HepG2 (cell line): ENCODE measurements around the gene METTL4. TPM values are rescaled to one million over a fixed set of nuclear protein-coding genes. Genes with fewer than 3 reads are reported as not detected.

Source experiments
- AKNA ChIP-seq: sonication (generic); formaldehyde crosslinking; IDR thresholded peaks from 2 replicates; pipeline ENCODE4 v1.4.0; 2020; ENCODE audit warnings: missing genetic modification reagents, borderline replicate concordance
- E2F5 ChIP-seq: sonication (generic); formaldehyde crosslinking; conservative IDR thresholded peaks from 2 replicates; pipeline ENCODE4 v1.4.0; 2020; ENCODE audit warnings: missing genetic modification reagents
- EZH2 ChIP-seq: conservative IDR thresholded peaks from 2 replicates; pipeline ENCODE4 v1.6.1; 2012; ENCODE audit warnings: mild to moderate bottlenecking, low read depth, low read length, moderate library complexity
- HOXA3 ChIP-seq: sonication (generic); formaldehyde crosslinking; IDR thresholded peaks from 2 replicates; pipeline ENCODE4 v1.5.0; 2020; ENCODE audit warnings: missing genetic modification reagents
- KLF13 ChIP-seq: sonication (generic); formaldehyde crosslinking; IDR thresholded peaks from 2 replicates; pipeline ENCODE4 v1.4.0; 2020; ENCODE audit warnings: mild to moderate bottlenecking, missing genetic modification reagents
- KMT2B ChIP-seq: IDR thresholded peaks from 2 replicates; pipeline ENCODE4 v1.6.1; 2016; ENCODE audit warnings: missing genetic modification reagents, missing compliant biosample characterization
- NBN ChIP-seq: fragments of 450-650 bp; conservative IDR thresholded peaks from 2 replicates; pipeline ENCODE4 v1.6.1; 2017
- NPAS2 ChIP-seq: sonication (generic); formaldehyde crosslinking; IDR thresholded peaks from 2 replicates; pipeline ENCODE4 v1.8.0; 2022; ENCODE audit warnings: mild to moderate bottlenecking, missing genetic modification reagents, borderline replicate concordance
- RXRB ChIP-seq: IDR thresholded peaks from 2 replicates; pipeline ENCODE4 v1.6.1; 2016; ENCODE audit warnings: borderline replicate concordance, missing genetic modification reagents, missing compliant biosample characterization
- SIX1 ChIP-seq: sonication (generic); formaldehyde crosslinking; IDR thresholded peaks from 2 replicates; pipeline ENCODE4 v1.4.0; 2020; ENCODE audit warnings: missing genetic modification reagents, borderline replicate concordance
- SNAPC2 ChIP-seq: sonication (generic); formaldehyde crosslinking; IDR thresholded peaks from 2 replicates; pipeline ENCODE4 v1.8.1; 2022; ENCODE audit warnings: mild to moderate bottlenecking, missing genetic modification reagents
- TERF1 ChIP-seq: sonication (generic); formaldehyde crosslinking; IDR thresholded peaks from 2 replicates; pipeline ENCODE4 v1.8.0; 2022; ENCODE audit warnings: mild to moderate bottlenecking, missing genetic modification reagents, moderate library complexity
- TFDP1 ChIP-seq: IDR thresholded peaks from 2 replicates; pipeline ENCODE4 v1.6.1; 2016; ENCODE audit warnings: missing compliant biosample characterization, missing genetic modification reagents, borderline replicate concordance
- ZFY ChIP-seq: sonication (generic); formaldehyde crosslinking; IDR thresholded peaks from 2 replicates; pipeline ENCODE4 v1.4.0; 2020; ENCODE audit warnings: missing genetic modification reagents
- ZKSCAN8 ChIP-seq: IDR thresholded peaks from 2 replicates; pipeline ENCODE4 v1.6.1; 2016; ENCODE audit warnings: borderline replicate concordance, missing genetic modification reagents, missing compliant biosample characterization
- ZNF136 ChIP-seq: sonication (generic); formaldehyde crosslinking; IDR thresholded peaks from 2 replicates; pipeline ENCODE4 v1.8.1; 2022; ENCODE audit warnings: low read depth, mild to moderate bottlenecking, moderate library complexity, missing genetic modification reagents
- ZNF275 ChIP-seq: sonication (generic); formaldehyde crosslinking; IDR thresholded peaks from 2 replicates; pipeline ENCODE4 v1.8.0; 2022; ENCODE audit warnings: missing genetic modification reagents, mild to moderate bottlenecking, inconsistent platforms, borderline replicate concordance
- ZNF367 ChIP-seq: sonication (generic); formaldehyde crosslinking; IDR thresholded peaks from 2 replicates; pipeline ENCODE4 v1.4.0; 2020; ENCODE audit warnings: missing genetic modification reagents, borderline replicate concordance
- ZNF891 ChIP-seq: sonication (generic); formaldehyde crosslinking; IDR thresholded peaks from 2 replicates; pipeline ENCODE4 v1.5.0; 2020; ENCODE audit warnings: mild to moderate bottlenecking, missing genetic modification reagents
- polyA plus RNA-seq, 8 experiments: library from polyadenylated mRNA; depleted of rRNA in 3 of 8; stranded (reverse) in 7 of 8; unstranded in 1 of 8; fragments of >200 nt; fragmentation: Illumina TruSeq in 4 of 8; extraction: Trizol in 4 of 8; gene quantifications; 2 replicates each; pipeline versions ENCODE4 v1.2.1 to v1.2.3, GENCODE V29; 2011 to 2016; ENCODE audit warnings: low read depth in 4 of 8, missing spikeins in 1 of 8, mixed read lengths in 1 of 8; ENCODE audit not compliant: insufficient read depth in 1 of 8
- total RNA-seq, 5 experiments: library from RNA; depleted of rRNA; stranded (reverse); fragments of >200 nt; fragmentation: Illumina TruSeq; extraction: Trizol; gene quantifications; 2 replicates each; pipeline ENCODE4 v1.2.3, GENCODE V29; 2016; ENCODE audit warnings: low read depth in 1 of 5

The METTL4 gene
- total and polyA plus RNA-seq, 2 of the 13 experiments (the other 11 are each of a cell fraction or from before 2014, with no cell fraction given): 6.8 to 8.1 TPM

GRCh38 chr18:2571200-2572170, at the start of gene METTL4, which contains the start of gene NDC80 (continued):
- TF ChIP-seq SIX1: no peak
- TF ChIP-seq NPAS2 (CRISPR knock-in tag): no peak
- TF ChIP-seq E2F5 (CRISPR knock-in tag): peak; percentile 99
- peak; percentile 98 for TF ChIP-seq HOXA3 (CRISPR knock-in tag)
- TF ChIP-seq ZKSCAN8 (CRISPR knock-in tag): no peak
- TF ChIP-seq TERF1 (CRISPR knock-in tag): peak; percentile 91
- TF ChIP-seq ZFY (CRISPR knock-in tag): peak; percentile 66
- no peak for TF ChIP-seq NBN
- peak; percentile 93 for TF ChIP-seq SNAPC2 (CRISPR knock-in tag)
- peak; percentile 46; the same call in 1 of the 2 replicates for TF ChIP-seq RXRB (CRISPR knock-in tag)
- 0 out of 2 replicates have a peak, but pooled peaks have one; percentile 46 for TF ChIP-seq ZNF275 (CRISPR knock-in tag)
- peak; percentile 100 for TF ChIP-seq TFDP1
- peak; percentile 78; the same call in 1 of the 2 replicates for TF ChIP-seq AKNA (CRISPR knock-in tag)
- TF ChIP-seq ZNF891 (CRISPR knock-in tag): no peak; the same call in 1 of the 2 replicates
- peak; percentile 10; the same call in 1 of the 2 replicates for TF ChIP-seq ZNF367 (CRISPR knock-in tag)
- TF ChIP-seq ZNF136 (CRISPR knock-in tag): no peak; the same call in 1 of the 2 replicates
- no peak for TF ChIP-seq KLF13
- TF ChIP-seq EZH2: no peak
- TF ChIP-seq KMT2B (CRISPR knock-in tag): peak; percentile 98
